WTC11 (cell line): ENCODE measurements around the gene LPCAT1.

ENCODE experiments used
- FOXK1 ChIP-seq: sonication (generic); formaldehyde crosslinking; IDR thresholded peaks from 2 replicates; pipeline ENCODE4 v1.8.0; 2022; ENCODE audit warnings: mild to moderate bottlenecking, moderate library complexity, missing genetic modification reagents
- NR3C1 ChIP-seq: sonication (generic); formaldehyde crosslinking; conservative IDR thresholded peaks from 2 replicates; pipeline ENCODE4 v1.8.1; 2023; ENCODE audit warnings: low read depth, mild to moderate bottlenecking, missing genetic modification reagents
- TF ChIP-seq, protein P1 (sequence below): fragments of 200-600 bp; IDR thresholded peaks from 2 replicates; pipeline ENCODE4 v1.8.0; 2022; ENCODE audit warnings: antibody characterized with exemption

- TF ChIP-seq, protein P1, sequence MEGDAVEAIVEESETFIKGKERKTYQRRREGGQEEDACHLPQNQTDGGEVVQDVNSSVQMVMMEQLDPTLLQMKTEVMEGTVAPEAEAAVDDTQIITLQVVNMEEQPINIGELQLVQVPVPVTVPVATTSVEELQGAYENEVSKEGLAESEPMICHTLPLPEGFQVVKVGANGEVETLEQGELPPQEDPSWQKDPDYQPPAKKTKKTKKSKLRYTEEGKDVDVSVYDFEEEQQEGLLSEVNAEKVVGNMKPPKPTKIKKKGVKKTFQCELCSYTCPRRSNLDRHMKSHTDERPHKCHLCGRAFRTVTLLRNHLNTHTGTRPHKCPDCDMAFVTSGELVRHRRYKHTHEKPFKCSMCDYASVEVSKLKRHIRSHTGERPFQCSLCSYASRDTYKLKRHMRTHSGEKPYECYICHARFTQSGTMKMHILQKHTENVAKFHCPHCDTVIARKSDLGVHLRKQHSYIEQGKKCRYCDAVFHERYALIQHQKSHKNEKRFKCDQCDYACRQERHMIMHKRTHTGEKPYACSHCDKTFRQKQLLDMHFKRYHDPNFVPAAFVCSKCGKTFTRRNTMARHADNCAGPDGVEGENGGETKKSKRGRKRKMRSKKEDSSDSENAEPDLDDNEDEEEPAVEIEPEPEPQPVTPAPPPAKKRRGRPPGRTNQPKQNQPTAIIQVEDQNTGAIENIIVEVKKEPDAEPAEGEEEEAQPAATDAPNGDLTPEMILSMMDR = no peak
- TF ChIP-seq FOXK1 (CRISPR knock-in tag) (no peak), NR3C1 (CRISPR knock-in tag) (no peak)
Measured at GRCh38 chr5:1507961-1508658, 15.7 kb downstream of the LPCAT1 start.
